ENCODE results near the gene SEC14L2.
A peak's percentile ranks its signal among the peaks of the same experiment; 100 is the strongest.

Gene SEC14L2

DNA sequence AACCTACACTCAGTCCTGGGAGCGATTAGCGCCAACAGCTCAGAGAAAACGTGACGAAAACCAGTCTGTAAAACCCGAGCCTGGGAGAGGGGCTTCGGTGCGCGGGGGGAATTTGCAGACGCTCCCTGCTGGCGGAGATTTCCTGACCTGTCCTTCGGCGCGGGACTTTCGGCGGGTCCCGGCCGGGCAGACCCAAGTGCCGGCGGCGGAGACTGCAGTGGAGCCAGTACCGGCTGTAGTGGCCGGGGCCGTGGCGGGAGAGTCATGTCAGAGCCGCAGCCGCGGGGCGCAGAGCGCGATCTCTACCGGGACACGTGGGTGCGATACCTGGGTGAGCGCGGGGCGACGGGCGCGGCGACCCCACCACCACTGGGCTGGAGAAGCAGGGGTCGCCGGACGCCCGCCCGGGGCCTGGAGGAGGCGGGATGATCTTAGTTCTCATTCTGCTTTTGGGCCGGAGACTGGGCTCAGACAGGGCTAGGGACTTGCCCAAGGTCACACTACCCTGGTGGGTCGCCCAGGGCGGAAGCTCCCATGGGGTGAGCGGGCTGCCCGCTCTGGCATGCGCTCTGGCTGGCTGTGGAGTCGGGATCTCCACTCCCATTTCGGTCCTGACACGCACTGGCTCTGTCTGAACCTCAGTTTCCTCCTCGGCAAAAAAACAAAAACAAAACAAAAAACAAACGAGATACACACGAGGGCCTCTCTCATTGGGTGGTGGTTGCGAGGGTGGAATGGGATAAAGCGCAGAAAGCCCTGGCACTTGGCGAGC is 29.0 kb downstream of the SEC14L2 start, which contains the start of gene MTFP1:
MTFP1 (plus strand) TSS at position 153 of the 772 bp plus-strand sequence; CDS start at position 265, 112 bp downstream.
- no peak within 1 kb of the TSS for H3K23ac ChIP-seq (ENCODE audit: low read depth, low read length, poor library complexity)
- H2AK5ac ChIP-seq (ENCODE audit: low read depth, low read length): peak within 1 kb of the TSS; percentile 26
- peaks cover 1 to 17% of the 10 kb centered on the region in 2 donors for H3K36me3 ChIP-seq (replicated peaks in 1 of 2; ENCODE audit: control insufficient read depth in 2 of 2, insufficient read depth in 2 of 2, low read length in 2 of 2)
- peak within 1 kb of the TSS; percentile 73 for H3K4me2 ChIP-seq (ENCODE audit: insufficient read depth, low read length, poor library complexity, severe bottlenecking)
- peak within 1 kb of the TSS; percentile 81 for H3K18ac ChIP-seq (ENCODE audit: low read length)
- peak within 1 kb of the TSS; percentile 84 to 90 for H3K4me3 ChIP-seq (ENCODE audit: low read length in 2 of 2)
- H4K91ac ChIP-seq (ENCODE audit: low read depth, low read length, poor library complexity): no peak within 1 kb of the TSS
- H4K8ac ChIP-seq (ENCODE audit: low read depth, low read length): no peak within 1 kb of the TSS
- no peak within 1 kb of the TSS for H3K4ac ChIP-seq (ENCODE audit: low read length)
- no peak within 1 kb of the TSS for H2BK5ac ChIP-seq (ENCODE audit: low read length)
- DNase-seq (ENCODE audit: low spot score): peak; percentile 66
- no peak within 1 kb of the TSS for H3K14ac ChIP-seq (ENCODE audit: low read length)
- peak within 1 kb of the TSS; percentile 41 for H2BK15ac ChIP-seq (ENCODE audit: low read length)
- no peaks in the 10 kb centered on the region for H3K27me3 ChIP-seq (ENCODE audit: control insufficient read depth in 3 of 3, insufficient read depth in 3 of 3, low read depth in 1 of 3, low read length in 3 of 3)
- no peak within 1 kb of the TSS for H2BK12ac ChIP-seq (ENCODE audit: low read length)
- H3K79me1 ChIP-seq (ENCODE audit: low read depth, low read length): peaks cover 2% of the 10 kb centered on the region
- WGBS, 2 donors (ENCODE audit: extremely low coverage in 2 of 2, insufficient read length in 2 of 2, insufficient replicate concordance in 1 of 2): no CpG with 5 or more reads among the region's 61 CpGs
- H2AFZ ChIP-seq (ENCODE audit: low read length): peak within 1 kb of the TSS; percentile 85
- no peak within 1 kb of the TSS for H2BK120ac ChIP-seq (ENCODE audit: low read depth, low read length)
- H3K9ac ChIP-seq (ENCODE audit: low read depth, low read length, poor library complexity): peak within 1 kb of the TSS; percentile 96
- peaks cover 21 to 34% of the 10 kb centered on the region in 2 donors for H3K4me1 ChIP-seq (ENCODE audit: control insufficient read depth in 2 of 2, insufficient read depth in 1 of 2, low read depth in 1 of 2, low read length in 2 of 2)
- H3K27ac ChIP-seq (replicated peaks; ENCODE audit: low read length): no peak within 1 kb of the TSS
- no peaks in the 10 kb centered on the region for H3K9me3 ChIP-seq (replicated peaks in 1 of 2; ENCODE audit: control insufficient read depth in 2 of 2, insufficient read depth in 1 of 2, low read depth in 1 of 2, low read length in 2 of 2)

DNA sequence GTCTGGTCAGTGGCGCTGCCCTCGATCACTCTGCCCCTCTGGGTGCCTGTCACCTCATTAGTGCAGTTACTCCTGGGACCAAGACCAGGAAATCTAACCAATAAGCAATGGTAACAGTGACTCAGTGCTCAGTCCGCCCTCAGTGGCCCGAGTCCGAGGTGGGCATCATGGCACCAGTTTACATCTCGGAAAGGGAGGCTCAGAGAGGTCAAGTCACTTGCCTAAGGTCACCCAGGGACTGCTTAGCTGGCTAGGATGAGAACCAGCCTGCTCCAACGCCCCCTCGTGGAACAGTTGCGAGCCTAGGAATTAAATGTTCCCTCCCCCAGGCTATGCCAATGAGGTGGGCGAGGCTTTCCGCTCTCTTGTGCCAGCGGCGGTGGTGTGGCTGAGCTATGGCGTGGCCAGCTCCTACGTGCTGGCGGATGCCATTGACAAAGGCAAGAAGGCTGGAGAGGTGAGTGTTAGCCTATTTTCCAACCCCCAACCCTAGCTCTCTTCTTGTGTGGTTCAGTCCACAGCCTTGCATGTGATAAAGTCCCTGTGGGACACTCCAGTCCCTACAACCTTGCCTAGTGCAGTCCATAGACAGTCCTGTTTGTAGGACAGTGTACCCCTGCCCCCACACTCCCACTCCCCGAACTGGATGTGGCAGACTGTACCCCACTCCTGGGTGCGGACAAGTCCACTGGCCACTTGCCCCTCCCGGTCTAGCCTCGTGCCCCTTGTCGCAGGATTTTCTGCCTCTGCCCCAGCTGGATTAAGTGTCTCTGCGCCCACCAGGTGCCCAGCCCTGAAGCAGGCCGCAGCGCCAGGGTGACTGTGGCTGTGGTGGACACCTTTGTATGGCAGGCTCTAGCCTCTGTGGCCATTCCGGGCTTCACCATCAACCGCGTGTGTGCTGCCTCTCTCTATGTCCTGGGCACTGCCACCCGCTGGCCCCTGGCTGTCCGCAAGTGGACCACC is 29.9 kb downstream of the SEC14L2 start:
- H3K36me3 ChIP-seq (replicated peaks in 1 of 2; ENCODE audit: control insufficient read depth in 2 of 2, insufficient read depth in 2 of 2, low read length in 2 of 2): peaks cover 1 to 12% of the 10 kb centered on the region in 2 donors
- H3K14ac ChIP-seq (ENCODE audit: low read length): no peak overlapping the region
- H3K9ac ChIP-seq (ENCODE audit: low read depth, low read length, poor library complexity): no peak overlapping the region
- no peaks in the 10 kb centered on the region for H3K9me3 ChIP-seq (replicated peaks in 1 of 2; ENCODE audit: control insufficient read depth in 2 of 2, insufficient read depth in 1 of 2, low read depth in 1 of 2, low read length in 2 of 2)
- no peak overlapping the region for H3K18ac ChIP-seq (ENCODE audit: low read length)
- no peak overlapping the region for H4K8ac ChIP-seq (ENCODE audit: low read depth, low read length)
- no peak overlapping the region for H3K23ac ChIP-seq (ENCODE audit: low read depth, low read length, poor library complexity)
- H4K91ac ChIP-seq (ENCODE audit: low read depth, low read length, poor library complexity): no peak overlapping the region
- no CpG with 5 or more reads among the region's 29 CpGs for WGBS, 2 donors (ENCODE audit: extremely low coverage in 2 of 2, insufficient read length in 2 of 2, insufficient replicate concordance in 1 of 2)
- H2BK5ac ChIP-seq (ENCODE audit: low read length): no peak overlapping the region
- no peak overlapping the region for H2BK12ac ChIP-seq (ENCODE audit: low read length)
- peaks cover 21 to 28% of the 10 kb centered on the region in 2 donors for H3K4me1 ChIP-seq (ENCODE audit: control insufficient read depth in 2 of 2, insufficient read depth in 1 of 2, low read depth in 1 of 2, low read length in 2 of 2)
- no peak overlapping the region for H3K27ac ChIP-seq (replicated peaks; ENCODE audit: low read length)
- no peak overlapping the region for H2BK120ac ChIP-seq (ENCODE audit: low read depth, low read length)
- no peak overlapping the region for H2AK5ac ChIP-seq (ENCODE audit: low read depth, low read length)
- peak; percentile 66 for DNase-seq (ENCODE audit: low spot score)
- no peaks in the 10 kb centered on the region for H3K27me3 ChIP-seq (ENCODE audit: control insufficient read depth in 3 of 3, insufficient read depth in 3 of 3, low read depth in 1 of 3, low read length in 3 of 3)
- peak overlapping the region; percentile 73 for H3K4me2 ChIP-seq (ENCODE audit: insufficient read depth, low read length, poor library complexity, severe bottlenecking)
- no peak overlapping the region for H2BK15ac ChIP-seq (ENCODE audit: low read length)
- H3K4ac ChIP-seq (ENCODE audit: low read length): no peak overlapping the region
- H3K4me3 ChIP-seq (ENCODE audit: low read length in 2 of 2): peak overlapping the region; percentile 84 to 90
- H2AFZ ChIP-seq (ENCODE audit: low read length): peak overlapping the region; percentile 81
- H3K79me1 ChIP-seq (ENCODE audit: low read depth, low read length): peaks cover 2% of the 10 kb centered on the region

DNA sequence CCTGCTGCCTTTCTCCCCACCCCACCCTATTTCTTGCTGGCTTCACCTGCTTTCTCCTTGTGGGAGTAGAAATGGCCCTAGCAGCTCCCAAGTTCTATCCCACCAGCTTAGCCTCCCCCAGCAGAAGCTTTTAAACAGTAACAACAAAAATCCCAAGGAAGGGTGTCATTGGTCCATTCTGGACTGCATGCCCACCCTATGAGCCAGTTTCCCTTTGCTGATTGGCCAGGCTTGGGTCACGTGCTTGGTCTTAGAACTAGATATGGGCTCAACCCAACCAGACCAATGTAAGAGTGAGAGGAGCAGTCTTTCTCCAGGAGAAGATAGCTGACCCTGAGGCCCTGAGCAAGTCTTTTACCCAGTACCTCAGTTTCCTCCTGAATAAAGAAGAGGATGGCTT is 31.1 kb downstream of the SEC14L2 start:
- H2BK5ac ChIP-seq (ENCODE audit: low read length): no peak overlapping the region
- no peak overlapping the region for H4K91ac ChIP-seq (ENCODE audit: low read depth, low read length, poor library complexity)
- no peak overlapping the region for H3K14ac ChIP-seq (ENCODE audit: low read length)
- no peak overlapping the region for H2BK15ac ChIP-seq (ENCODE audit: low read length)
- H4K8ac ChIP-seq (ENCODE audit: low read depth, low read length): no peak overlapping the region
- DNase-seq (ENCODE audit: low spot score): no peak
- H3K4me2 ChIP-seq (ENCODE audit: insufficient read depth, low read length, poor library complexity, severe bottlenecking): no peak overlapping the region
- no CpG with 5 or more reads among the region's 1 CpG for WGBS, 2 donors (ENCODE audit: extremely low coverage in 2 of 2, insufficient read length in 2 of 2, insufficient replicate concordance in 1 of 2)
- H3K27me3 ChIP-seq (ENCODE audit: control insufficient read depth in 3 of 3, insufficient read depth in 3 of 3, low read depth in 1 of 3, low read length in 3 of 3): no peaks in the 10 kb centered on the region
- no peak overlapping the region for H3K4me3 ChIP-seq (ENCODE audit: low read length in 2 of 2)
- no peak overlapping the region for H3K4ac ChIP-seq (ENCODE audit: low read length)
- no peak overlapping the region for H2BK12ac ChIP-seq (ENCODE audit: low read length)
- peaks cover 1 to 12% of the 10 kb centered on the region in 2 donors for H3K36me3 ChIP-seq (replicated peaks in 1 of 2; ENCODE audit: control insufficient read depth in 2 of 2, insufficient read depth in 2 of 2, low read length in 2 of 2)
- H2AK5ac ChIP-seq (ENCODE audit: low read depth, low read length): no peak overlapping the region
- peaks cover 2% of the 10 kb centered on the region for H3K79me1 ChIP-seq (ENCODE audit: low read depth, low read length)
- no peak overlapping the region for H3K27ac ChIP-seq (replicated peaks; ENCODE audit: low read length)
- peaks cover 12 to 18% of the 10 kb centered on the region in 2 donors for H3K4me1 ChIP-seq (ENCODE audit: control insufficient read depth in 2 of 2, insufficient read depth in 1 of 2, low read depth in 1 of 2, low read length in 2 of 2)
- no peak overlapping the region for H2AFZ ChIP-seq (ENCODE audit: low read length)
- no peaks in the 10 kb centered on the region for H3K9me3 ChIP-seq (replicated peaks in 1 of 2; ENCODE audit: control insufficient read depth in 2 of 2, insufficient read depth in 1 of 2, low read depth in 1 of 2, low read length in 2 of 2)
- H2BK120ac ChIP-seq (ENCODE audit: low read depth, low read length): no peak overlapping the region
- no peak overlapping the region for H3K23ac ChIP-seq (ENCODE audit: low read depth, low read length, poor library complexity)
- H3K9ac ChIP-seq (ENCODE audit: low read depth, low read length, poor library complexity): no peak overlapping the region
- no peak overlapping the region for H3K18ac ChIP-seq (ENCODE audit: low read length)

DNA sequence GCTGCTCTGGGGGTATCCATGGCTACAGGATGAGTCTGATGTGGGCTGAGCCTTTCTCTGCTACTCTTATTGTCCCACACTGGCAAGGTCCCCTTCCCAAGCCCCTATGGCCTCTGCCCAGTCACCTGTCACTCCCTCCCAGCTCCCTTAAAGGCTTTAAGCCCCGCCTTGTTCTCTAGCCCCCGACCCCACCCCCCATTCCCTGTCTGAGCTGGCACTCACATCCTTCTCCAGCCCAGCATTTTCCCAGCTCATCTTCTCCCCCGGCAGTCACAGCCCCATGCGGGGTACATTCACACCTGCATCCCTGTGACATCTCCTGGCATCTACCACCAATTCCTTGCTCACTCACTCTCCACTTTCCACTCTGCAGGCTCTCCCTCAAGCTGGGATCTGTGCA is 33.1 kb downstream of the SEC14L2 start:
- Histone ChIP-seq H4K91ac (ENCODE audit: low read depth, low read length, poor library complexity) (no peak overlapping the region), H3K36me3 (replicated peaks in 1 of 2; ENCODE audit: control insufficient read depth in 2 of 2, insufficient read depth in 2 of 2, low read length in 2 of 2) (peaks cover 1 to 12% of the 10 kb centered on the region in 2 donors), H2BK5ac (ENCODE audit: low read length) (no peak overlapping the region), H3K9me3 (replicated peaks in 1 of 2; ENCODE audit: control insufficient read depth in 2 of 2, insufficient read depth in 1 of 2, low read depth in 1 of 2, low read length in 2 of 2) (no peaks in the 10 kb centered on the region), H3K14ac (ENCODE audit: low read length) (peak overlapping the region; percentile 42), H2AFZ (ENCODE audit: low read length) (no peak overlapping the region), H3K79me1 (ENCODE audit: low read depth, low read length) (peaks cover 2% of the 10 kb centered on the region), H2BK12ac (ENCODE audit: low read length) (no peak overlapping the region), H3K18ac (ENCODE audit: low read length) (no peak overlapping the region), H3K4me3 (ENCODE audit: low read length in 2 of 2) (no peak overlapping the region), H2BK15ac (ENCODE audit: low read length) (no peak overlapping the region), H2AK5ac (ENCODE audit: low read depth, low read length) (no peak overlapping the region), H3K27me3 (ENCODE audit: control insufficient read depth in 3 of 3, insufficient read depth in 3 of 3, low read depth in 1 of 3, low read length in 3 of 3) (no peaks in the 10 kb centered on the region), H3K27ac (replicated peaks; ENCODE audit: low read length) (no peak overlapping the region), H3K9ac (ENCODE audit: low read depth, low read length, poor library complexity) (no peak overlapping the region), H2BK120ac (ENCODE audit: low read depth, low read length) (no peak overlapping the region), H3K4me1 (ENCODE audit: control insufficient read depth in 2 of 2, insufficient read depth in 1 of 2, low read depth in 1 of 2, low read length in 2 of 2) (peaks cover 8 to 9% of the 10 kb centered on the region in 2 donors), H3K4ac (ENCODE audit: low read length) (no peak overlapping the region), H3K23ac (ENCODE audit: low read depth, low read length, poor library complexity) (no peak overlapping the region), H4K8ac (ENCODE audit: low read depth, low read length) (no peak overlapping the region), H3K4me2 (ENCODE audit: insufficient read depth, low read length, poor library complexity, severe bottlenecking) (no peak overlapping the region)
- DNase-seq (ENCODE audit: low spot score): no peak
- no CpG with 5 or more reads among the region's 4 CpGs for WGBS, 2 donors (ENCODE audit: extremely low coverage in 2 of 2, insufficient read length in 2 of 2, insufficient replicate concordance in 1 of 2)
